HG02571 (cell line): ENCODE measurements around the gene DGKK.

Experiments used
- ATAC-seq: cut with Tn5 transposase; IDR thresholded peaks from one replicate; pipeline ENCODE4 v1.9.1; 2021; ENCODE audit warnings: mild to moderate bottlenecking, moderate library complexity; ENCODE audit not compliant: unreplicated experiment

Gene DGKK

GRCh38 chrX:50470103-50471031 lies at the start of gene DGKK:
Gene DGKK, minus strand, starts transcription at chrX:50470825. Its CDS starts 147 bp downstream, at chrX:50470678.
- no peak for ATAC-seq

- no peak for ATAC-seq
Measured at GRCh38 chrX:50514811-50515210, 44.2 kb upstream of the DGKK start.

GRCh38 chrX:50497114-50497513 lies 26.5 kb upstream of the DGKK start:
- no peak for ATAC-seq

GRCh38 chrX:50495616-50496015 lies 25.0 kb upstream of the DGKK start:
- ATAC-seq: no peak

GRCh38 chrX:50492720-50493119 lies 22.1 kb upstream of the DGKK start:
- no peak for ATAC-seq

GRCh38 chrX:50484662-50485061 lies 14.0 kb upstream of the DGKK start:
- no peak for ATAC-seq

GRCh38 chrX:50483283-50483682 lies 12.7 kb upstream of the DGKK start:
- no peak for ATAC-seq

GRCh38 chrX:50475208-50475607 lies 4.6 kb upstream of the DGKK start:
- no peak for ATAC-seq

GRCh38 chrX:50471390-50471789 lies 765 bp upstream of the DGKK start:
- ATAC-seq: no peak

- no peak for ATAC-seq
Measured at GRCh38 chrX:50469206-50469605, 1.4 kb downstream of the DGKK start.

- ATAC-seq: no peak
Measured at GRCh38 chrX:50459615-50460014, 11.0 kb downstream of the DGKK start.

GRCh38 chrX:50458483-50458882 lies 12.1 kb downstream of the DGKK start:
- no peak for ATAC-seq

- no peak for ATAC-seq
Measured at GRCh38 chrX:50456712-50457484, 13.7 kb downstream of the DGKK start.

GRCh38 chrX:50452782-50453181 lies 17.8 kb downstream of the DGKK start:
- ATAC-seq: no peak

GRCh38 chrX:50450324-50450723 lies 20.3 kb downstream of the DGKK start:
- ATAC-seq: no peak

GRCh38 chrX:50448565-50448964 lies 22.1 kb downstream of the DGKK start:
- no peak for ATAC-seq

- no peak for ATAC-seq
Measured at GRCh38 chrX:50447535-50447934, 23.1 kb downstream of the DGKK start.

- no peak for ATAC-seq
Measured at GRCh38 chrX:50442426-50443116, 28.1 kb downstream of the DGKK start.

GRCh38 chrX:50436797-50437196 lies 33.8 kb downstream of the DGKK start:
- no peak for ATAC-seq

GRCh38 chrX:50432829-50433289 lies 37.8 kb downstream of the DGKK start:
- no peak for ATAC-seq

GRCh38 chrX:50431623-50432022 lies 39.0 kb downstream of the DGKK start:
- ATAC-seq: no peak
